Choroid plexus epithelial cell (primary cell): ENCODE measurements around the gene STK11IP.

Source experiments
- DNase-seq: peaks from one replicate; pipeline ENCODE4 v3.0.0-alpha.2; 2010; ENCODE audit warnings: low read depth
- H3K4me3 ChIP-seq: 2 replicates; pipeline ENCODE4 v1.5.1; 2011; ENCODE audit warnings: low read depth, mild to moderate bottlenecking, control low read depth, low read length, moderate library complexity
- CTCF ChIP-seq: conservative IDR thresholded peaks from 2 replicates; pipeline ENCODE4 v1.5.1; 2011; ENCODE audit warnings: low read depth, mild to moderate bottlenecking, control low read depth, inconsistent platforms, low read length, moderate library complexity

STK11IP gene

GRCh38 chr2:219553463-219553963 is 44.1 kb upstream of the STK11IP start:
- no peak for DNase-seq
- H3K4me3 ChIP-seq, result no peak overlapping the region
- TF ChIP-seq CTCF, result no peak

- no peak for DNase-seq
- TF ChIP-seq CTCF, result no peak
- no peak overlapping the region for H3K4me3 ChIP-seq
Measured at GRCh38 chr2:219554350-219554749, 43.3 kb upstream of the STK11IP start.

- DNase-seq, result no peak
- no peak for TF ChIP-seq CTCF
- H3K4me3 ChIP-seq, result no peak overlapping the region
Measured at GRCh38 chr2:219555956-219556355, 41.7 kb upstream of the STK11IP start.

- DNase-seq, result no peak
- no peak for TF ChIP-seq CTCF
- no peak overlapping the region for H3K4me3 ChIP-seq
Measured at GRCh38 chr2:219556413-219556812, 41.2 kb upstream of the STK11IP start.

- TF ChIP-seq CTCF, result no peak
- no peak for DNase-seq
- no peak overlapping the region for H3K4me3 ChIP-seq
Measured at GRCh38 chr2:219557320-219557719, 40.3 kb upstream of the STK11IP start.

- H3K4me3 ChIP-seq, result no peak overlapping the region
- DNase-seq, result no peak
- TF ChIP-seq CTCF, result no peak
Measured at GRCh38 chr2:219557791-219558785, 39.6 kb upstream of the STK11IP start.
